Measurements from ENCODE around the gene RARB.

Gene RARB

DNA sequence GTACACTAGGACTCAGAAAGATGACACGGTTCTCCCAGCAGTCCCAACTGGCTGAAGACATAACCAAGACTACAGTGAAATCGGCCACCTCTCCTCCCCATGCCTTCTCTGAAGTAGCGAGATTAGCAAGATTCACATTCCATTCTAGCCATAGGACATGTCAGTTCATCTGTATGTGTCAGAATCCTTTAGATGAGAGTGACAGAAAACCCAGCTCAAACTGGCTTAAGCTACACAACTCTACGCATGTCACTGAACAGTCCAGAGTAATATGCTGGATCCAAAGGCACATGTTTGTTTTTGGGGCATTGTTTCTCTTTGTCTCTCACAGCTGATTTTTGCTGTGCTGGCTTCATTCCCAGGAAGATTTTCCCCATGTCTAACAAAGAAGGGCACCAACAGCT lies 75.8 kb downstream of the RARB start (continued):
- TF ChIP-seq, protein P1, sequence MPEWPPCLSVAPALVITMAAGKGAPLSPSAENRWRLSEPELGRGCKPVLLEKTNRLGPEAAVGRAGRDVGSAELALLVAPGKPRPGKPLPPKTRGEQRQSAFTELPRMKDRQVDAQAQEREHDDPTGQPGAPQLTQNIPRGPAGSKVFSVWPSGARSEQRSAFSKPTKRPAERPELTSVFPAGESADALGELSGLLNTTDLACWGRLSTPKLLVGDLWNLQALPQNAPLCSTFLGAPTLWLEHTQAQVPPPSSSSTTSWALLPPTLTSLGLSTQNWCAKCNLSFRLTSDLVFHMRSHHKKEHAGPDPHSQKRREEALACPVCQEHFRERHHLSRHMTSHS (tag by site-specific recombination; IDR thresholded peaks at IDR 0.05), result no peak
- TF ChIP-seq, protein P2, sequence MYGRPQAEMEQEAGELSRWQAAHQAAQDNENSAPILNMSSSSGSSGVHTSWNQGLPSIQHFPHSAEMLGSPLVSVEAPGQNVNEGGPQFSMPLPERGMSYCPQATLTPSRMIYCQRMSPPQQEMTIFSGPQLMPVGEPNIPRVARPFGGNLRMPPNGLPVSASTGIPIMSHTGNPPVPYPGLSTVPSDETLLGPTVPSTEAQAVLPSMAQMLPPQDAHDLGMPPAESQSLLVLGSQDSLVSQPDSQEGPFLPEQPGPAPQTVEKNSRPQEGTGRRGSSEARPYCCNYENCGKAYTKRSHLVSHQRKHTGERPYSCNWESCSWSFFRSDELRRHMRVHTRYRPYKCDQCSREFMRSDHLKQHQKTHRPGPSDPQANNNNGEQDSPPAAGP (tag by site-specific recombination; IDR thresholded peaks at IDR 0.05), result no peak
- no peak for TF ChIP-seq ZNF248 (tag by site-specific recombination; IDR thresholded peaks at IDR 0.05)
- no peak for TF ChIP-seq ZNF202 (tag by site-specific recombination; IDR thresholded peaks at IDR 0.05; ENCODE audit: borderline replicate concordance)
- no peak for TF ChIP-seq ZNF555 (tag by site-specific recombination; conservative IDR thresholded peaks at IDR 0.05)
- no peak for TF ChIP-seq ZNF324 (tag by site-specific recombination; IDR thresholded peaks at IDR 0.05)
- TF ChIP-seq SCRT1 (tag by site-specific recombination; IDR thresholded peaks at IDR 0.05; ENCODE audit: borderline replicate concordance), result no peak

DNA sequence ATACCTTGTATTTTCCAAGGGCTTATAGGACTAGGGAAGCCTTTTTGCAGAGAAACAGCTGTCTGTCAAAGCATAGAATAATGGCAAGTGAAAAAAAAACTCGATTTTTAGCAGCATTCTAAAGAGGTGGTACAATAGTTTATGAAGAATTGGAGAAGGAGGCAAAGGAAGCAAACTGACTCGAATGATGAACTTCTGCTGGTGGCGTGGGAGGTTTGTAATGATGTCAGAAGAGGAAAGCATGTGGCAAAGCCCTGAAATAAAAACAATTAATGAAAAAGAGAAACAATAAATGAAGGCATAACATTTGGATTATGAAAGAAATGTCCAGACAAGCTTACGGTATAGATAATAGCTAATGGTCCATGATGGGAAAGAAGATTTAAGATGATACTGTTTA lies 77.5 kb downstream of the RARB start:
- H3K27ac ChIP-seq (ENCODE audit: extremely low read depth, low read depth, low read length), result no peak overlapping the region
- POLR2A ChIA-PET, result no interaction called here
- no peaks in the 10 kb centered on the region for H3K4me1 ChIP-seq (ENCODE audit: control insufficient read depth, insufficient read depth, low read length)
- CTCF ChIA-PET, result no interaction called here
- TF ChIP-seq ZNF248 (tag by site-specific recombination; IDR thresholded peaks at IDR 0.05) (no peak), ZNF529 (tag by site-specific recombination; IDR thresholded peaks at IDR 0.05; ENCODE audit: insufficient replicate concordance) (no peak), ZNF561 (tag by site-specific recombination; IDR thresholded peaks at IDR 0.05; ENCODE audit: borderline replicate concordance) (no peak), TRIM28 (IDR thresholded peaks at IDR 0.05; ENCODE audit: borderline replicate concordance, low read length) (no peak), ZNF707 (tag by site-specific recombination; IDR thresholded peaks at IDR 0.05) (no peak), ZNF624 (tag by site-specific recombination; IDR thresholded peaks at IDR 0.05) (no peak), ZNF169 (tag by site-specific recombination; IDR thresholded peaks at IDR 0.05) (no peak), HOXA7 (CRISPR knock-in tag; IDR thresholded peaks at IDR 0.05; ENCODE audit: borderline replicate concordance) (no peak), TCF7L2 (IDR thresholded peaks at IDR 0.05; ENCODE audit: borderline replicate concordance, low read depth, low read length) (no peak), ZFP69B (tag by site-specific recombination; IDR thresholded peaks at IDR 0.05) (no peak)
- TF ChIP-seq, protein P3, sequence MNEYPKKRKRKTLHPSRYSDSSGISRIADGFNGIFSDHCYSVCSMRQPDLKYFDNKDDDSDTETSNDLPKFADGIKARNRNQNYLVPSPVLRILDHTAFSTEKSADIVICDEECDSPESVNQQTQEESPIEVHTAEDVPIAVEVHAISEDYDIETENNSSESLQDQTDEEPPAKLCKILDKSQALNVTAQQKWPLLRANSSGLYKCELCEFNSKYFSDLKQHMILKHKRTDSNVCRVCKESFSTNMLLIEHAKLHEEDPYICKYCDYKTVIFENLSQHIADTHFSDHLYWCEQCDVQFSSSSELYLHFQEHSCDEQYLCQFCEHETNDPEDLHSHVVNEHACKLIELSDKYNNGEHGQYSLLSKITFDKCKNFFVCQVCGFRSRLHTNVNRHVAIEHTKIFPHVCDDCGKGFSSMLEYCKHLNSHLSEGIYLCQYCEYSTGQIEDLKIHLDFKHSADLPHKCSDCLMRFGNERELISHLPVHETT (tag by site-specific recombination; IDR thresholded peaks at IDR 0.05), result no peak
- TF ChIP-seq, protein P4, sequence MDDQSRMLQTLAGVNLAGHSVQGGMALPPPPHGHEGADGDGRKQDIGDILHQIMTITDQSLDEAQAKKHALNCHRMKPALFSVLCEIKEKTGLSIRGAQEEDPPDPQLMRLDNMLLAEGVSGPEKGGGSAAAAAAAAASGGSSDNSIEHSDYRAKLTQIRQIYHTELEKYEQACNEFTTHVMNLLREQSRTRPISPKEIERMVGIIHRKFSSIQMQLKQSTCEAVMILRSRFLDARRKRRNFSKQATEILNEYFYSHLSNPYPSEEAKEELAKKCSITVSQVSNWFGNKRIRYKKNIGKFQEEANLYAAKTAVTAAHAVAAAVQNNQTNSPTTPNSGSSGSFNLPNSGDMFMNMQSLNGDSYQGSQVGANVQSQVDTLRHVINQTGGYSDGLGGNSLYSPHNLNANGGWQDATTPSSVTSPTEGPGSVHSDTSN (CRISPR knock-in tag; IDR thresholded peaks at IDR 0.05), result no peak
- TF ChIP-seq, protein P5, sequence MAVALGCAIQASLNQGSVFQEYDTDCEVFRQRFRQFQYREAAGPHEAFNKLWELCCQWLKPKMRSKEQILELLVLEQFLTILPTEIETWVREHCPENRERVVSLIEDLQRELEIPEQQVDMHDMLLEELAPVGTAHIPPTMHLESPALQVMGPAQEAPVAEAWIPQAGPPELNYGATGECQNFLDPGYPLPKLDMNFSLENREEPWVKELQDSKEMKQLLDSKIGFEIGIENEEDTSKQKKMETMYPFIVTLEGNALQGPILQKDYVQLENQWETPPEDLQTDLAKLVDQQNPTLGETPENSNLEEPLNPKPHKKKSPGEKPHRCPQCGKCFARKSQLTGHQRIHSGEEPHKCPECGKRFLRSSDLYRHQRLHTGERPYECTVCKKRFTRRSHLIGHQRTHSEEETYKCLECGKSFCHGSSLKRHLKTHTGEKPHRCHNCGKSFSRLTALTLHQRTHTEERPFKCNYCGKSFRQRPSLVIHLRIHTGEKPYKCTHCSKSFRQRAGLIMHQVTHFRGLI (tag by site-specific recombination; IDR thresholded peaks at IDR 0.05), result no peak
- no peaks in the 10 kb centered on the region for H3K9me3 ChIP-seq (ENCODE audit: control insufficient read depth, insufficient read depth, low read depth, low read length)
- peaks cover 0 to 6% of the 10 kb centered on the region in 2 experiments; a peak in 1 of 3 replicates for H3K36me3 ChIP-seq (ENCODE audit: control insufficient read depth in 2 of 2, insufficient read depth in 1 of 2, low read length in 2 of 2)
- no peak overlapping the region for H3K4me3 ChIP-seq (ENCODE audit: low read depth, low read length)
